ENCODE data around the gene ITGB6. TPM values are rescaled to one million over a fixed set of nuclear protein-coding genes. Genes with fewer than 3 reads are reported as not detected.

The ITGB6 gene
- total and polyA plus RNA-seq, 2 donors = 0.32 to 0.33 TPM

DNA sequence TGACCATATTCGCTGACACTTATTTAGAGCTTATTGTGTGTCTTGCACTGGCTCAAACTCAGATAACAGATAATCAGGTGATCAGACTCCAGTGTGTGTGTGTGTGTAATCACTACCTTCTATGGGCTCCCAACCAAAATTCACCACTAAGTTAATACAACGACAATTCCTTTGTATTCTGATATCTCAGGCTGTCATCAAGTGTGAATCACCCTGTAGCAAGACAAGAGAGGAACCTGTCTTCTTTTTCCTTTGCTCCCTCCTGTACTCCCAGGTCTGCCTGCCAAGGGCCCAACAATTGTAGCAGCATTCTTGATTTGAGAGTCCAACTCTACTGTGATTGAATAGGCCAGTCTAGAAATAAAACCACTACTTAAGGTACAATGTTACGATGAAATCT lies 25.8 kb downstream of the ITGB6 start:
- no peaks in the 10 kb centered on the region for H3K27me3 ChIP-seq (ENCODE audit: control insufficient read depth in 2 of 2, insufficient read depth in 1 of 2, low read length in 1 of 2)

DNA sequence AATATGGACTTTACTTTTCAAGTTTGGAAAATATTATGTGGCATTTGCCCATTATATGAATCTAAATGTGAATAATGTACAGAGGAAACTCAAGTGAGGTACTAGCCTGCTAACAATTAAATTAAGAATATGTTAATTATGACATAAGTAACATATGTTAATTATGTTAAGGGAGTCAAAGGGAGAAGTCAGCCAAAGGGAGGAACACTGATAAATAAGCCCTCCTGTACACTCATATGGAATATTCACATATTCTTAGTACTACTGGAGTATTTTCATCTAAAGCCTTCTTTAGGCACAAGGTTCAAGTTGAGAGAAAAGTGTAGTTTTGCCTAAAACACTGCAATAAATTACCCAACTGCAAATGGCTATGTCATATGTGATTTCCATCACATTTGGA lies 30.1 kb downstream of the ITGB6 start:
- Histone ChIP-seq H3K36me3 (ENCODE audit: control insufficient read depth in 2 of 2, insufficient read depth in 2 of 2, low read length in 1 of 2) (no peaks in the 10 kb centered on the region), H3K9me3 (ENCODE audit: control insufficient read depth in 2 of 2, insufficient read depth in 1 of 2, low read length in 1 of 2) (no peaks in the 10 kb centered on the region), H3K4me1 (ENCODE audit: control insufficient read depth in 2 of 2, insufficient read depth in 2 of 2, low read length in 2 of 2) (no peaks in the 10 kb centered on the region), H3K4me3 (ENCODE audit: low read length in 2 of 2) (no peak overlapping the region), H3K27me3 (ENCODE audit: control insufficient read depth in 2 of 2, insufficient read depth in 1 of 2, low read length in 1 of 2) (no peaks in the 10 kb centered on the region), H3K27ac (ENCODE audit: low read depth in 1 of 2, low read length in 1 of 2) (no peak overlapping the region)
- no peak for DNase-seq (ENCODE audit: low read depth in 6 of 9, low spot score in 9 of 9)

More for the DNA sequence above, 25.8 kb downstream of the ITGB6 start:
- H3K36me3 ChIP-seq (ENCODE audit: control insufficient read depth in 2 of 2, insufficient read depth in 2 of 2, low read length in 1 of 2) = no peaks in the 10 kb centered on the region
- H3K9me3 ChIP-seq (ENCODE audit: control insufficient read depth in 2 of 2, insufficient read depth in 1 of 2, low read length in 1 of 2) = no peaks in the 10 kb centered on the region
- no peak overlapping the region for H3K27ac ChIP-seq (ENCODE audit: low read depth in 1 of 2, low read length in 1 of 2)
- WGBS = 96% methylated on average over 3 of the region's 3 CpGs
- DNase-seq (ENCODE audit: low read depth in 6 of 9, low spot score in 9 of 9) = no peak
- H3K4me1 ChIP-seq (ENCODE audit: control insufficient read depth in 2 of 2, insufficient read depth in 2 of 2, low read length in 2 of 2) = no peaks in the 10 kb centered on the region
- no peak overlapping the region for H3K4me3 ChIP-seq (ENCODE audit: low read length in 2 of 2)

DNA sequence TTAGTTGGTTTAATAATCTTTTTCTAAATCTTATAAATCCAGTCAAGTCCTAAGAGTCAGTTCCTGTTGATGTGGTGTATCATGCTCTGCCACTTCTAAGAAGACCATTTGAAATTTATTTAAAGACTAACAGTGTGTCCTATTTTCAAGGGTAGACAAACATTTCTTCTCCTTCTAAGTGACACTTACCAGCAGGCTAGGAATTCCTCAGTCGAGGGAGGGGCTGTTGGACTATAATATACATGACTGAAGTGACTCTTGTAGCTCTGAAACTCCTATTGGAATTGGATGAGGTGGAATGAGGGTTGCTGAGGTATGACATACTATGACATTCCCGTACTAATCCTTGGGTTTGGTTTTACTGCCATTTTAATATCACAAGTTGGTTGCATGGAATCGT lies 30.6 kb downstream of the ITGB6 start:
- 98% methylated on average over 3 of the region's 3 CpGs for WGBS
- no peak for DNase-seq (ENCODE audit: low read depth in 6 of 9, low spot score in 9 of 9)
- no peaks in the 10 kb centered on the region for H3K9me3 ChIP-seq (ENCODE audit: control insufficient read depth in 2 of 2, insufficient read depth in 1 of 2, low read length in 1 of 2)
- H3K36me3 ChIP-seq (ENCODE audit: control insufficient read depth in 2 of 2, insufficient read depth in 2 of 2, low read length in 1 of 2) = no peaks in the 10 kb centered on the region
- H3K27me3 ChIP-seq (ENCODE audit: control insufficient read depth in 2 of 2, insufficient read depth in 1 of 2, low read length in 1 of 2) = no peaks in the 10 kb centered on the region
- no peak overlapping the region for H3K27ac ChIP-seq (ENCODE audit: low read depth in 1 of 2, low read length in 1 of 2)
- H3K4me3 ChIP-seq (ENCODE audit: low read length in 2 of 2) = no peak overlapping the region
- H3K4me1 ChIP-seq (ENCODE audit: control insufficient read depth in 2 of 2, insufficient read depth in 2 of 2, low read length in 2 of 2) = no peaks in the 10 kb centered on the region

DNA sequence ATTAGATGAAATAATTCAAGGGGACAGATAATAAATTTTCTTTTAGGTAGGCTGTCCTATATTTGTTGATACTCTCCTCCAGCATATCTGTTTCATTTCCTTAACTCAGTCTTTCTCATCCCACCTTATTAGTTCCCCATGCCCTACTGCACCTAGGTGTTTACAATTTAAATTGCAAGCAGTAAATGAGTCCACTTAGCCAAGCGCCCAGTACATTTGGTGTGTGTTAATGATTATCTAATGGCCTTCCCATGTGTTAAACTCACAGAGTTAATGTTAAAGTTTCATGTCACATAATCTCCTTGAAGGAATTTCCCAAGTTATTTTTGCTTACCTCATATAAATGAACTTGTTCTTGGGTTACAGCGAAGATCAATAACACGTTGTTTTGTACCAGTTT lies 31.2 kb downstream of the ITGB6 start:
- DNase-seq (ENCODE audit: low read depth in 6 of 9, low spot score in 9 of 9) = no peak
- Histone ChIP-seq H3K4me1 (ENCODE audit: control insufficient read depth in 2 of 2, insufficient read depth in 2 of 2, low read length in 2 of 2) (no peaks in the 10 kb centered on the region), H3K36me3 (ENCODE audit: control insufficient read depth in 2 of 2, insufficient read depth in 2 of 2, low read length in 1 of 2) (no peaks in the 10 kb centered on the region), H3K9me3 (ENCODE audit: control insufficient read depth in 2 of 2, insufficient read depth in 1 of 2, low read length in 1 of 2) (no peaks in the 10 kb centered on the region), H3K27me3 (ENCODE audit: control insufficient read depth in 2 of 2, insufficient read depth in 1 of 2, low read length in 1 of 2) (no peaks in the 10 kb centered on the region), H3K27ac (ENCODE audit: low read depth in 1 of 2, low read length in 1 of 2) (no peak overlapping the region), H3K4me3 (ENCODE audit: low read length in 2 of 2) (no peak overlapping the region)
- WGBS = 96% methylated on average over 3 of the region's 3 CpGs

DNA sequence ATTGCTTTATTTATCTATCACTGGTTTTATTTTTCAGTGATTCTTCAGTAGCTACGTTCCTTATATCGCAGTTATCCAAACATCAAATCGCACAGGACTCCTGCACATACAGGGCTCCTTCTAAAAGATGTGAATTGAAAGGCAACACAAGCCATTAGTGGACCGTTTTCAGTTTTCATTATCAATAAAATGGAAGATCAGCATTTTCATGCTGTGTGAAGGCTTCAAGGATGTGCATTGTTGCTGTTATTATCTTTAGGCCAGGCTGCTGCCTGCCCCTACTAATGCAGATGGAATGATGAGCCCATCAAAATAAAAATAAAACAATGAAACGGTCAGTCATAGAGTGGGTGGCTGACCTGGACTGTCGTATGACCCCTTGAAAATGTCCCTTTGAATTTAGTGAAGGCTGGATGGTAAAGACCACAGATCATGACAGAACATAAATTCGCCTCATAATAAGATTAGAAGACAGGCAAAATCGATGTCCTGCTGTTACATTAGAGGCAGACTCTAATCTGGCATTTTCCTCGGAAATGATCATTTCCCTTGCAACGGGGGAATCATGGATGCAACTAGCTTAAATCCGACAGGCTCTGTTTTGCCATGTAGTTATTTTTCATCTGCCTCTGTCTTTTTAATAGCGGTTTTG lies 32.9 kb downstream of the ITGB6 start:
- Histone ChIP-seq H3K36me3 (ENCODE audit: control insufficient read depth in 2 of 2, insufficient read depth in 2 of 2, low read length in 1 of 2) (no peaks in the 10 kb centered on the region), H3K27me3 (ENCODE audit: control insufficient read depth in 2 of 2, insufficient read depth in 1 of 2, low read length in 1 of 2) (no peaks in the 10 kb centered on the region), H3K4me3 (ENCODE audit: low read length in 2 of 2) (no peak overlapping the region), H3K4me1 (ENCODE audit: control insufficient read depth in 2 of 2, insufficient read depth in 2 of 2, low read length in 2 of 2) (no peaks in the 10 kb centered on the region), H3K9me3 (ENCODE audit: control insufficient read depth in 2 of 2, insufficient read depth in 1 of 2, low read length in 1 of 2) (no peaks in the 10 kb centered on the region), H3K27ac (ENCODE audit: low read depth in 1 of 2, low read length in 1 of 2) (no peak overlapping the region)
- WGBS = 97% methylated on average over 12 of the region's 12 CpGs
- DNase-seq (ENCODE audit: low read depth in 6 of 9, low spot score in 9 of 9) = no peak

DNA sequence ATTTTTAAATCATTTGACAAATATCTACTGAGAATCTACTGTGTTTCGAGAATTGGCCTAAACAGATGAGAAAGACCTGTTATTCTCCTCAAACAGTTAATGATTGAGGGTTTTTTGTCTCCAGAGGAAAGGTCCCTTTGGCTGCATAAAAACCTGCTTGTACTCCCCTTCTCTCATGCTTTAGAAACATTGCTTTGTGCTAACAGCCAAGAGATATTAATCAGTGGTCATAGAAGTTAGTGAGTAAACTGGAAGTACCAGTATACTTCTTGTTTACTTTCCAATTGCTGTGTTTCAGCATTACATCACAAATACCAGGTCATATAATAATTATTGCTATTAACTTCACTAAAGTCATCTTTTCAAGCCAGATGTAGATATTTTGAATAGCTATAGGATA lies 34.1 kb downstream of the ITGB6 start:
- no peak for DNase-seq (ENCODE audit: low read depth in 6 of 9, low spot score in 9 of 9)
- Histone ChIP-seq H3K4me3 (ENCODE audit: low read length in 2 of 2) (no peak overlapping the region), H3K27me3 (ENCODE audit: control insufficient read depth in 2 of 2, insufficient read depth in 1 of 2, low read length in 1 of 2) (no peaks in the 10 kb centered on the region), H3K36me3 (ENCODE audit: control insufficient read depth in 2 of 2, insufficient read depth in 2 of 2, low read length in 1 of 2) (no peaks in the 10 kb centered on the region), H3K27ac (ENCODE audit: low read depth in 1 of 2, low read length in 1 of 2) (no peak overlapping the region), H3K9me3 (ENCODE audit: control insufficient read depth in 2 of 2, insufficient read depth in 1 of 2, low read length in 1 of 2) (no peaks in the 10 kb centered on the region), H3K4me1 (ENCODE audit: control insufficient read depth in 2 of 2, insufficient read depth in 2 of 2, low read length in 2 of 2) (no peaks in the 10 kb centered on the region)
- 100% methylated on average over 1 of the region's 1 CpG for WGBS

DNA sequence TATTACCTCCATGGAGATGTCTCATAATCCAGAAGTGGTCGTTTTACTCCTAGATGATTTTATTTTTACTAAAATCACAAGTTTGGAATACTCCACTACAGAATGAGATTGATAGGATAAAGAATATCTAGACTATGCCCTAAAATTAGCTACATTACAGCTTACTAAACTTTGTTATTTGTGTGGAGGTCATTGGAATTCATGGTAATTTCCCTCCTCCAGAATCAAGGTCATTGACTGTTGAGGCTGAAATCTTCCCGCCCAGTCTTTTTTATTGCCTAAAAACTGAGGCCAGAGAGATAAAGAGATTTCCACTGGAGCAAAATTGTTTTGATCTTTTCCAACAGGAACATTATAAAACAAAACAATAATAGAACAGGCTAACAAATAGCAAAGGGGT lies 35.0 kb downstream of the ITGB6 start:
- H3K27ac ChIP-seq (ENCODE audit: low read depth in 1 of 2, low read length in 1 of 2) = no peak overlapping the region
- no peak overlapping the region for H3K4me3 ChIP-seq (ENCODE audit: low read length in 2 of 2)
- H3K27me3 ChIP-seq (ENCODE audit: control insufficient read depth in 2 of 2, insufficient read depth in 1 of 2, low read length in 1 of 2) = no peaks in the 10 kb centered on the region
- WGBS = 96% methylated on average over 2 of the region's 2 CpGs
- no peaks in the 10 kb centered on the region for H3K36me3 ChIP-seq (ENCODE audit: control insufficient read depth in 2 of 2, insufficient read depth in 2 of 2, low read length in 1 of 2)
- H3K9me3 ChIP-seq (ENCODE audit: control insufficient read depth in 2 of 2, insufficient read depth in 1 of 2, low read length in 1 of 2) = no peaks in the 10 kb centered on the region
- H3K4me1 ChIP-seq (ENCODE audit: control insufficient read depth in 2 of 2, insufficient read depth in 2 of 2, low read length in 2 of 2) = no peaks in the 10 kb centered on the region
- no peak for DNase-seq (ENCODE audit: low read depth in 6 of 9, low spot score in 9 of 9)

DNA sequence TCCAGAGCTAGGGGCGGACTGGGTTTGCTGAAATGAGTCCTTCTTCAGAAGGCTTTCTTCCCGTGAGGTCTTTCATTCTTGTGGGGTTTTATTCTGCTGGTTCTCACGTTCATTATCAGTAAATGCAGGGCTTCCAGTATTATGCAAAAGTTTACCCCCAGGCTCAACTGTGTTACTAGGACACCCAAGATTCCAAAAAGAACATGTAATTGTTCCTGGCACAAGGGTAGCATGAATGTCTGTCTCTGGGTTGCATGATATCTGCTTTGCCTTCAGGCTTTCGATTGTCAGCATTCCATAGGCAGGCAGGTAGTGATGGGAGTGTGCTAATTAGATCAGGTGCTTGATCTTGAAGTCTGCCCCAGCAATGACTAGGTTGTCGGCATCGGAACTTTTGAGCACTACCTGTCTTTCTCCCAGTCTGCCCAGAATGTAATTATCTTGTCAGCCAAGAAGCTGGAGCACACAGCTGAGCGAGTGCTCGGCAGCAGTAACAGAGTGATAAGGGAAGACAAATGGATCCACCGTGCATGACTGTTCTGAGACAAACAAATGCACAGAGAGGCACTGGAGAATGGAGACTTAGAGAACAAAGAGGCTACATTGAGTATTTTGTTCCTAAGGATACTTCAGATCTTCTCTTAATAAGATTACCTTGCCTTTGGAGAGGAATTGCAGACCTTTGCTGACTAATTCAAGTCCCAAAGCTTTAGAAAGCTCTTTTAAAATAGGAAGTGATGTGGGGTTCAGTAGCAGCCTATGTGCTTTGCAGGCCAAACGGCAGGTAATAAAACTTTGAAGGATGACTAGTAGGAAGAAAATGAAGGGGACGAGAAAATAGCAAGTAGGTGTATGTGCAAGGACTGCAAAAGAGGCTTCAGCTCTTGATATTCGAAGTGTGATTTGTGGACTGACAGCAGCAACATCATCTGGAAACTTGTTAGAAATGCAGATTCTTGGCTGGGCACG lies 41.9 kb downstream of the ITGB6 start:
- no peak overlapping the region for H3K27ac ChIP-seq (ENCODE audit: low read depth in 1 of 2, low read length in 1 of 2)
- WGBS = 93% methylated on average over 13 of the region's 13 CpGs
- no peaks in the 10 kb centered on the region for H3K9me3 ChIP-seq (ENCODE audit: control insufficient read depth in 2 of 2, insufficient read depth in 1 of 2, low read length in 1 of 2)
- DNase-seq (ENCODE audit: low read depth in 6 of 9, low spot score in 9 of 9) = no peak
- H3K4me1 ChIP-seq (ENCODE audit: control insufficient read depth in 2 of 2, insufficient read depth in 2 of 2, low read length in 2 of 2) = no peaks in the 10 kb centered on the region
- no peaks in the 10 kb centered on the region for H3K36me3 ChIP-seq (ENCODE audit: control insufficient read depth in 2 of 2, insufficient read depth in 2 of 2, low read length in 1 of 2)
- no peak overlapping the region for H3K4me3 ChIP-seq (ENCODE audit: low read length in 2 of 2)
- no peaks in the 10 kb centered on the region for H3K27me3 ChIP-seq (ENCODE audit: control insufficient read depth in 2 of 2, insufficient read depth in 1 of 2, low read length in 1 of 2)

DNA sequence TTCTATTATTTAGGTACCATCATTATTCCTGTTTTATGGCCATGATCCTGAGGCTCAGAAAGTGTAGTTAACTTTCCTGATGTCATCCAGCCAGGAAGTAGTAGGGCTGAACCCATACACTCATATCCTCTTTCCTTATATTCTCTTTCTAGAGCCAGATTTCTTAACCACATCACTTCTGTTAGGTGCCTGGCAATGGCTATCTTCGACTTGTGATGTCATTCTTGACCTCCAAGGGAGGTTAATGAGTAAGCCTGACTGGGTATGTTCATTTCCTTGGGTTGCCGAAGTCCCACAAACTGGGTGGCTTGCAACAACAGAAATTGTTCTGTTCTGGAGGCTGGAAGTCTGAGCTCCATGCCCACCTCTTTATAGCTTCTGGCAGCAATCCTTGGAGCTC lies 43.4 kb downstream of the ITGB6 start:
- Histone ChIP-seq H3K9me3 (ENCODE audit: control insufficient read depth in 2 of 2, insufficient read depth in 1 of 2, low read length in 1 of 2) (no peaks in the 10 kb centered on the region), H3K4me1 (ENCODE audit: control insufficient read depth in 2 of 2, insufficient read depth in 2 of 2, low read length in 2 of 2) (no peaks in the 10 kb centered on the region), H3K4me3 (ENCODE audit: low read length in 2 of 2) (no peak overlapping the region), H3K27me3 (ENCODE audit: control insufficient read depth in 2 of 2, insufficient read depth in 1 of 2, low read length in 1 of 2) (no peaks in the 10 kb centered on the region), H3K27ac (ENCODE audit: low read depth in 1 of 2, low read length in 1 of 2) (no peak overlapping the region), H3K36me3 (ENCODE audit: control insufficient read depth in 2 of 2, insufficient read depth in 2 of 2, low read length in 1 of 2) (no peaks in the 10 kb centered on the region)
- WGBS = 94% methylated on average over 2 of the region's 2 CpGs
- no peak for DNase-seq (ENCODE audit: low read depth in 6 of 9, low spot score in 9 of 9)

Data from thymus (tissue), 11 donors.